ENCODE data around the gene COX6A2.

The COX6A2 gene

GRCh38 chr16:31458844-31459686 lies 30.9 kb upstream of the COX6A2 start, which contains the start of gene ARMC5:
ARMC5 (plus strand) TSS chr16:31459501; CDS start chr16:31459525, 24 bp downstream.
- peak; percentile 85 for DNase-seq (ENCODE audit: low read depth, low spot score)
- Histone ChIP-seq H3K36me3 (ENCODE audit: insufficient read depth, low read length) (0 out of 2 replicates have a peak, but pooled peaks cover 3% of the 10 kb centered on the region), H3K9ac (ENCODE audit: insufficient read length) (peak within 1 kb of the TSS; percentile 96), H3K27ac (peak within 1 kb of the TSS; percentile 98), H3K4me3 (peak within 1 kb of the TSS; percentile 97), H3K9me3 (ENCODE audit: low read depth, low read length) (no peaks in the 10 kb centered on the region)
- TF ChIP-seq POLR2AphosphoS5 (IDR thresholded peaks at IDR 0.05; ENCODE audit: borderline replicate concordance, low read depth, low read length): peak; percentile 78
- TF ChIP-seq FOXP2 (optimal IDR thresholded peaks at IDR 0.05; ENCODE audit: control extremely low read depth, extremely low read length, insufficient read depth): peak; percentile 76
- TF ChIP-seq EZH2 (IDR thresholded peaks at IDR 0.05): no peak

GRCh38 chr16:31458073-31458843 lies 30.1 kb upstream of the COX6A2 start:
- DNase-seq (ENCODE audit: low read depth, low spot score): no peak
- Histone ChIP-seq H3K4me3 (peak overlapping the region; percentile 97), H3K9me3 (ENCODE audit: low read depth, low read length) (no peaks in the 10 kb centered on the region), H3K36me3 (ENCODE audit: insufficient read depth, low read length) (0 out of 2 replicates have a peak, but pooled peaks cover 3% of the 10 kb centered on the region), H3K9ac (ENCODE audit: insufficient read length) (peak overlapping the region; percentile 96), H3K27ac (peak overlapping the region; percentile 98)
- TF ChIP-seq FOXP2 (optimal IDR thresholded peaks at IDR 0.05; ENCODE audit: control extremely low read depth, extremely low read length, insufficient read depth): no peak
- TF ChIP-seq POLR2AphosphoS5 (IDR thresholded peaks at IDR 0.05; ENCODE audit: borderline replicate concordance, low read depth, low read length): no peak

GRCh38 chr16:31456988-31457360 lies 28.8 kb upstream of the COX6A2 start:
- Histone ChIP-seq H3K4me3 (peak overlapping the region; percentile 97), H3K9ac (ENCODE audit: insufficient read length) (peak overlapping the region; percentile 5), H3K36me3 (ENCODE audit: insufficient read depth, low read length) (0 out of 2 replicates have a peak, but pooled peaks cover 3% of the 10 kb centered on the region), H3K9me3 (ENCODE audit: low read depth, low read length) (no peaks in the 10 kb centered on the region), H3K27ac (no peak overlapping the region)
- DNase-seq (ENCODE audit: low read depth, low spot score): no peak
- no peak for TF ChIP-seq EZH2 (IDR thresholded peaks at IDR 0.05)
- TF ChIP-seq FOXP2 (optimal IDR thresholded peaks at IDR 0.05; ENCODE audit: control extremely low read depth, extremely low read length, insufficient read depth): no peak
- no peak for TF ChIP-seq POLR2AphosphoS5 (IDR thresholded peaks at IDR 0.05; ENCODE audit: borderline replicate concordance, low read depth, low read length)

GRCh38 chr16:31455601-31456314 lies 27.6 kb upstream of the COX6A2 start:
- H3K9me3 ChIP-seq (ENCODE audit: low read depth, low read length): no peaks in the 10 kb centered on the region
- H3K9ac ChIP-seq (ENCODE audit: insufficient read length): no peak overlapping the region
- 0 out of 2 replicates have a peak, but pooled peaks cover 3% of the 10 kb centered on the region for H3K36me3 ChIP-seq (ENCODE audit: insufficient read depth, low read length)
- DNase-seq (ENCODE audit: low read depth, low spot score): no peak
- H3K4me3 ChIP-seq: no peak overlapping the region
- no peak overlapping the region for H3K27ac ChIP-seq
- TF ChIP-seq EZH2 (IDR thresholded peaks at IDR 0.05): no peak
- no peak for TF ChIP-seq POLR2AphosphoS5 (IDR thresholded peaks at IDR 0.05; ENCODE audit: borderline replicate concordance, low read depth, low read length)
- TF ChIP-seq FOXP2 (optimal IDR thresholded peaks at IDR 0.05; ENCODE audit: control extremely low read depth, extremely low read length, insufficient read depth): no peak

- H3K36me3 ChIP-seq (ENCODE audit: insufficient read depth, low read length): 0 out of 2 replicates have a peak, but pooled peaks cover 3% of the 10 kb centered on the region
- no peak overlapping the region for H3K27ac ChIP-seq
- no peaks in the 10 kb centered on the region for H3K9me3 ChIP-seq (ENCODE audit: low read depth, low read length)
- TF ChIP-seq FOXP2 (optimal IDR thresholded peaks at IDR 0.05; ENCODE audit: control extremely low read depth, extremely low read length, insufficient read depth) (no peak), EZH2 (IDR thresholded peaks at IDR 0.05) (no peak), POLR2AphosphoS5 (IDR thresholded peaks at IDR 0.05; ENCODE audit: borderline replicate concordance, low read depth, low read length) (no peak)
- H3K9ac ChIP-seq (ENCODE audit: insufficient read length): no peak overlapping the region
- H3K4me3 ChIP-seq: no peak overlapping the region
- DNase-seq (ENCODE audit: low read depth, low spot score): no peak
Observed at GRCh38 chr16:31453255-31454204, 25.4 kb upstream of the COX6A2 start.

- 0 out of 2 replicates have a peak, but pooled peaks cover 3% of the 10 kb centered on the region for H3K36me3 ChIP-seq (ENCODE audit: insufficient read depth, low read length)
- DNase-seq (ENCODE audit: low read depth, low spot score): no peak
- TF ChIP-seq FOXP2 (optimal IDR thresholded peaks at IDR 0.05; ENCODE audit: control extremely low read depth, extremely low read length, insufficient read depth): no peak
- TF ChIP-seq POLR2AphosphoS5 (IDR thresholded peaks at IDR 0.05; ENCODE audit: borderline replicate concordance, low read depth, low read length): no peak; the same call in 1 of the 2 replicates
- no peak overlapping the region for H3K4me3 ChIP-seq
- H3K9me3 ChIP-seq (ENCODE audit: low read depth, low read length): no peaks in the 10 kb centered on the region
- H3K9ac ChIP-seq (ENCODE audit: insufficient read length): no peak overlapping the region
- 0 out of 2 replicates have a peak overlapping the region, but pooled peaks have one; percentile 9 for H3K27ac ChIP-seq
Observed at GRCh38 chr16:31452631-31453106, 24.5 kb upstream of the COX6A2 start.
